ENCODE measurements around the gene GINS1. TPM values are rescaled to one million over a fixed set of nuclear protein-coding genes. Genes with fewer than 3 reads are reported as not detected.

Gene GINS1
- total and polyA plus RNA-seq, 7 donors: 0.28 to 7.6 (median 1.2) TPM

DNA sequence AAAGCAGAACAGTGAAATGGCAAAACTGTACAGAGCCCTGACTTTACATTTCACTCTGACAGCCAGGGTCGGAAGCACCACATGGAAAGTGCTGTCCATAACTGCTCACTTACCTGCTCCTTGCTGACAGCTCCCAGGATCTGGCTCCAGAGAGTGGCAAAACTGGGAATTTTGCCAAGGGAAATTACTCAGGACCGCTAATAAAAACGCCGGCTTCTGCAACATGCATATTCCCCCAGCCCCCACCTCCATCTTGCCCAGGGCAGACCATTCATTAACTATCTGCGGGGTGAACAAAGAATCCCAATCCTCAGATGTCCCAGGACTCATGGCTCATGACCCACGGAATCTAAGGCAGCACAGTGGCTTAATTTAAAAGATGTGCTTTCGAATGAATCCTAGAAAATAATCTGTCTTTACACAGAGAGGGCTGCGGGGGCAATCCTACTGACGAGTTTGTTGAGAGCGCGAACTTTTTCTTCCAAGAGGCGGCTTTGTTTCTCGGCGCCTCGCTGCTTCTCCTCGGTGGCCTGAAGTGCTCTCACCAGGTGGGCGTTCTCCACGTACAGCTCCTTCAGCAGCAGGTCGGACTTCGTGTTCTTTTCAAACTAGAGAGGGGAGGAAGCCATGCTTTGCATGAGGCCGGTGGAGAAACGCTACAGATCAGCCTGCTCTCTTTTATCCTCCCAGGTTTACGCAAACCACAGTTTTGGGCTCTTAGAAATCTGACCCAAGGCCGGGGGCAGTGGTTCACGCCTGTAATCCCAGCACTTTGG lies 45.8 kb downstream of the GINS1 start:
- peaks cover 6 to 55% (median 8%) of the 10 kb centered on the region in 4 donors for H3K36me3 ChIP-seq
- WGBS, 2 donors: 92% methylated on average over 25 of the region's 25 CpGs
- peaks cover 0 to 7% (median 0%) of the 10 kb centered on the region in 4 donors for H3K4me1 ChIP-seq
- H3K27ac ChIP-seq: no peak overlapping the region
- TF ChIP-seq POLR2A (IDR thresholded peaks at IDR 0.05): no peak
- no peak for TF ChIP-seq EP300 (IDR thresholded peaks at IDR 0.05)
- H3K9me3 ChIP-seq: no peaks in the 10 kb centered on the region
- no peak overlapping the region for H3K4me3 ChIP-seq
- no peak for DNase-seq
- H3K27me3 ChIP-seq: no peaks in the 10 kb centered on the region
- intact Hi-C loops (cut with DNase I): no loop called here

DNA sequence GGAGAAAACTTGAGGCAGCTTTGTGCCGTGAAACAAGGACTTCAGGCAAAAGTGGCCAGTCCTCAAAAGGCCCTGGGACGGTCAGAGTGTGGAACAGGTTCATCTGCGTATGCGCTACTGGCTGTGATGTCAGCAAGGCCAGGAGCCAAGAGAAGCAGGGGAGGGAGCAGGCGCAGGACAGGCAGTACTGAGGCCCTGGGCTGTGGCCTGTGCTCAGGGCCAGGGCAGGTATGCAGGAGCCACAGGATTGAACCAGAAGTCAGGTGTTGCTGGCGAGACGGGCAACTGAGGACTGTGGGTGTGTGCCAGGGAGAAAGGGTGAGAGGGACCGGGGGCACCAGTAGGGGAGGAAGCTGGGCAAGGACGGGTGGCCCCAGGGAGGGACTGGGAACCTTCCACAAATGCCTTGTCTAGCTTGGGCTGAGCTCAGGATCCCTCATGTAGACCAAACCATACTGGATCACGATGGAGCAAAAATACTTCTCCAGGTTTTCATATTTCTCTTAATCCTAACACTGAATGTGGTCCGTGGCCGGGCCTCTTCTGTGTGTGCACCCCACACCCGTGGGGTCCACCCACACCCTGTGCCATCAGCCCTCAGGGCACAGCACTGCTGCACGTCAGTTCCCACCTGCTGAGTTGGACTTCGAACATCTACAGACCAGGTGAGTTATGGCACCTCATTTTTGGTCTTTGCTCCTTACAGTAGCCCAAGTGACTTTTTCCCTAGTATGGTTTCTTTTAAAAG lies 46.9 kb downstream of the GINS1 start:
- Histone ChIP-seq H3K27ac (no peak overlapping the region), H3K4me1 (peaks cover 0 to 7% (median 0%) of the 10 kb centered on the region in 4 donors), H3K9me3 (no peaks in the 10 kb centered on the region), H3K36me3 (peaks cover 6 to 65% (median 11%) of the 10 kb centered on the region in 4 donors), H3K27me3 (no peaks in the 10 kb centered on the region), H3K4me3 (no peak overlapping the region)
- intact Hi-C loops (cut with DNase I): no loop called here
- DNase-seq: no peak
- WGBS, 2 donors: 87 to 94% methylated on average over 15 of the region's 15 CpGs
- TF ChIP-seq POLR2AphosphoS5 (IDR thresholded peaks at IDR 0.05): no peak
- TF ChIP-seq EP300 (IDR thresholded peaks at IDR 0.05): no peak
- no peak for TF ChIP-seq POLR2A (IDR thresholded peaks at IDR 0.05)
- TF ChIP-seq, protein P1, sequence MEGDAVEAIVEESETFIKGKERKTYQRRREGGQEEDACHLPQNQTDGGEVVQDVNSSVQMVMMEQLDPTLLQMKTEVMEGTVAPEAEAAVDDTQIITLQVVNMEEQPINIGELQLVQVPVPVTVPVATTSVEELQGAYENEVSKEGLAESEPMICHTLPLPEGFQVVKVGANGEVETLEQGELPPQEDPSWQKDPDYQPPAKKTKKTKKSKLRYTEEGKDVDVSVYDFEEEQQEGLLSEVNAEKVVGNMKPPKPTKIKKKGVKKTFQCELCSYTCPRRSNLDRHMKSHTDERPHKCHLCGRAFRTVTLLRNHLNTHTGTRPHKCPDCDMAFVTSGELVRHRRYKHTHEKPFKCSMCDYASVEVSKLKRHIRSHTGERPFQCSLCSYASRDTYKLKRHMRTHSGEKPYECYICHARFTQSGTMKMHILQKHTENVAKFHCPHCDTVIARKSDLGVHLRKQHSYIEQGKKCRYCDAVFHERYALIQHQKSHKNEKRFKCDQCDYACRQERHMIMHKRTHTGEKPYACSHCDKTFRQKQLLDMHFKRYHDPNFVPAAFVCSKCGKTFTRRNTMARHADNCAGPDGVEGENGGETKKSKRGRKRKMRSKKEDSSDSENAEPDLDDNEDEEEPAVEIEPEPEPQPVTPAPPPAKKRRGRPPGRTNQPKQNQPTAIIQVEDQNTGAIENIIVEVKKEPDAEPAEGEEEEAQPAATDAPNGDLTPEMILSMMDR (IDR thresholded peaks at IDR 0.05): no peak

DNA sequence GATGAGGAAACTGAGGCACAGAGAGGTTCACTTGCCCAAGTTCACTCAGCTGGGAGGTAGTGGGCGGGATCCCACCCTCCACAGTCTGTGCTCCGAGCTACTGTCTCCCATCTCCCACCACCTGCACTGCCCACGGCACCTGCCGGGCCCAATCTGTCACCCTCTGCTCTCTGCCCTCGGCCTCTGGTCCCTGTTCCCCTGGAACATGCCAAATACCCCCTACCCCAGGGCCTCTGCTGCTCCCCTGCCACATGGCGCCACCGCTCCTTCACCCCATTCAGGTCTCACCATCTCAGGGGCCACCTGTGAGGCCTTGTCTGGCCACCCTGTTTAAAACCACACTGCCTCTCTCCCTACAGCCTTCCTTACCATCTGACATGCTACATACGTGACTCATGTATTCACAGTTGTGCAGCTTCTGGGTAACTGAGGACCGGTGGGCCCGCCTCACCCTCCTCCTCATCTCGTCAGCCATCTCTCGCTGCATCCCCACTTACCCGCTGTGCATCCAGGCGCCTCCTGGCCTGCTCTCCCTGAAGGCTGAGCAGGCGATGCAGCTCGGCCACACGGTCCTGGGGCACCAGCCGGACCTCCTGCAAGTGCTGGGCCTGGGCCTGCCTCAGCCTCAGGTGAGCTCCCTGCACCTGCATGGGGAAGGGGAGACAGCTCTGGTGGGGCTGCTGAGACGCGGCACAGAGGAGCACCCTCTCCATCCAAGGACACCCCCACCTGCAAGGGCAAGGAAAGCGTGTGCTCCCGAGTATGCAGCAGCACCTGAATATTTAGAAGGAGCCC lies 50.6 kb downstream of the GINS1 start:
- peaks cover 8 to 81% (median 15%) of the 10 kb centered on the region in 4 donors for H3K36me3 ChIP-seq
- DNase-seq: no peak

DNA sequence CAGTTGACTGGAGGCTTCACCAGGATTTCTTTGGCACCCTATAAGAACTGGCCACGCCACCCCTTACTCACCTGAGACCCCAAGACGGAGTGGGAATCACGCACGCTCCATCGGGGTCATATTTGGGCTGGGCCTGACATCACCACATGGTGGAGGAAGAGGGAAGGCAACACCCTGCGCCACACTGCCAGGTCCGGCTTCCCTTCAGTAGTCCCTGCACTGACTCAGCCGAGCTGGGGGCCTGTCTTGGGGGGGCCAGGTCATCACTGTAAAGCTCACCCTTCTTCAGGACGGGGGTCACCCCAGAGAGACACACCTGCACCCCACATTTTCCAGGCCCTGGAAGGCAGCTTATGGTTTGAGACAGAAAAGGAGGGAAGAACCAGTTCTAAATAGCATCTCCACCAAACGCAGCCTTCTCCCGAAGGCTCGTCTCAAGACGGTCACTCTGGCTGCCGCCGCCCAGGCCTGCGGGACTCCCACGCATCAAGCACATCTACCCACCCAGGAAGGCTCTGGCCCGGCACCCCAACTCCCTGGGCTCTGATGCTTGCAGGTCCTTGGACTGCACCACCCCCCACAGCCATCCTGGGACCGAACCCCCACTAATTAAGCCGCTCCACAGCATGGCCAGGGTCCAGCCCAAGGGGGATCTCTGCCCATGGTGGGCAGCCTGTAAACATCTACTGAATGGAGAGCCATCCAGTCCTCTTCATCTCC lies 51.8 kb downstream of the GINS1 start:
- Histone ChIP-seq H3K27me3 (no peaks in the 10 kb centered on the region), H3K27ac (no peak overlapping the region), H3K4me3 (no peak overlapping the region), H3K36me3 (peaks cover 3 to 81% (median 15%) of the 10 kb centered on the region in 4 donors), H3K9me3 (no peaks in the 10 kb centered on the region), H3K4me1 (no peaks in the 10 kb centered on the region)
- no peak for DNase-seq
- intact Hi-C loops (cut with DNase I): no loop called here
- TF ChIP-seq POLR2AphosphoS5 (IDR thresholded peaks at IDR 0.05) (no peak), POLR2A (IDR thresholded peaks at IDR 0.05) (no peak), EP300 (IDR thresholded peaks at IDR 0.05) (no peak)
- TF ChIP-seq, protein P1 (IDR thresholded peaks at IDR 0.05): no peak
- 87 to 95% methylated on average over 20 of the region's 20 CpGs for WGBS, 2 donors

More for the DNA sequence above, 50.6 kb downstream of the GINS1 start:
- intact Hi-C loops (cut with DNase I): no loop called here
- Histone ChIP-seq H3K4me3 (no peak overlapping the region), H3K27ac (no peak overlapping the region), H3K4me1 (peaks cover 0 to 5% (median 0%) of the 10 kb centered on the region in 4 donors), H3K9me3 (no peaks in the 10 kb centered on the region), H3K27me3 (no peaks in the 10 kb centered on the region)
- WGBS, 2 donors: 89 to 92% methylated on average over 22 of the region's 22 CpGs
- TF ChIP-seq POLR2AphosphoS5 (IDR thresholded peaks at IDR 0.05) (no peak), EP300 (IDR thresholded peaks at IDR 0.05) (no peak), POLR2A (IDR thresholded peaks at IDR 0.05) (no peak)
- TF ChIP-seq, protein P1 (IDR thresholded peaks at IDR 0.05): no peak
